Right lobe of liver (tissue), 6 donors: ENCODE measurements around the gene DACH1. TPM values are rescaled to one million over a fixed set of nuclear protein-coding genes. Genes with fewer than 3 reads are reported as not detected.

Experiments
- ATAC-seq, 4 donors: fragments of 200-7000 bp; cut with Tn5 transposase; one replicate each; pipeline ENCODE4 v1.9.1; 2020; ENCODE audit warnings: mild to moderate bottlenecking in 4 of 4, moderate library complexity in 4 of 4
- DNase-seq, 3 donors: peaks; one replicate each; pipeline ENCODE4 v3.0.0-alpha.2; 2020
- H3K27ac ChIP-seq, 3 donors: fragments of 200-600 bp; one replicate each; pipeline ENCODE4 v1.8.0; 2022
- H3K27me3 ChIP-seq, 2 donors: fragments of 200-600 bp; one replicate each; pipeline ENCODE4 v1.8.0; 2022
- H3K36me3 ChIP-seq, 4 donors: fragments of 200-600 bp; sonication (generic) in 1 of 4; one replicate each; pipeline versions ENCODE4 v1.5.1 to v1.8.0; 2017 to 2022; ENCODE audit warnings: control low read depth in 1 of 4
- H3K4me1 ChIP-seq, 4 donors: fragments of 200-600 bp; sonication (generic) in 1 of 4; one replicate each; pipeline versions ENCODE4 v1.5.1 to v1.8.0; 2017 to 2022; ENCODE audit warnings: control low read depth in 1 of 4
- H3K4me3 ChIP-seq, 3 donors: fragments of 200-600 bp; one replicate each; pipeline ENCODE4 v1.8.0; 2022
- H3K9me3 ChIP-seq, 4 donors: fragments of 200-600 bp; sonication (generic) in 1 of 4; one replicate each; pipeline versions ENCODE4 v1.5.1 to v1.8.0; 2017 to 2022; ENCODE audit warnings: control low read depth in 1 of 4
- POLR2A ChIP-seq: fragments of 450-650 bp; IDR thresholded peaks from one replicate; pipeline ENCODE4 v1.6.1; 2017; ENCODE audit warnings: antibody characterized with exemption, mild to moderate bottlenecking
- WGBS: methylation state at CpG from one replicate; pipeline ENCODE4 v1.1.6; 2018; ENCODE audit warnings: low coverage, low lambda C conversion rate; ENCODE audit not compliant: insufficient coverage; ENCODE audit errors: missing lambda C conversion rate; 5-methylcytosine and 5-hydroxymethylcytosine counted together
- intact Hi-C, 2 donors: fragments of 100-400 bp; cut with DNase I; formaldehyde crosslinking; loops; one replicate each; pipeline versions ENCODE4 v1.11.2 to v1.14.1; 2022
- total RNA-seq, 6 experiments: library from RNA; depleted of rRNA in 2 of 6; stranded (reverse); fragments of >200 nt in 2 of 6; fragmentation: NEBNext Ultra II Directional in 3 of 6; extraction: Animal tissue kit (Norgen Biotek cat#: 25700) in 3 of 6; gene quantifications; one replicate each; pipeline versions ENCODE4 v1.1.0 to v1.2.4, GENCODE V29; 2016 to 2023
- TF ChIP-seq, protein P1 (sequence below), 4 donors: fragments of 200-600 bp in 3 of 4; fragments of 450-650 bp in 1 of 4; IDR thresholded peaks; one replicate each; pipeline versions ENCODE4 v1.5.1 to v1.8.0; 2016 to 2022; ENCODE audit warnings: antibody characterized with exemption in 4 of 4, mild to moderate bottlenecking in 2 of 4
- donor health status: DM: no; HTN: yes; CAD: no.
- donor health status: DM: no; HTN: no; CAD: no.
- donor health status: DM: no; HTN: no; CAD: no.
- donor health status: DM: no; HTN: yes; CAD: no.
- donor health status: DM: no; HTN: yes; CAD: no.

The DACH1 gene
- total RNA-seq, 6 experiments from 2014 or later: 0.80 to 1.5 (median 0.94) TPM

DNA sequence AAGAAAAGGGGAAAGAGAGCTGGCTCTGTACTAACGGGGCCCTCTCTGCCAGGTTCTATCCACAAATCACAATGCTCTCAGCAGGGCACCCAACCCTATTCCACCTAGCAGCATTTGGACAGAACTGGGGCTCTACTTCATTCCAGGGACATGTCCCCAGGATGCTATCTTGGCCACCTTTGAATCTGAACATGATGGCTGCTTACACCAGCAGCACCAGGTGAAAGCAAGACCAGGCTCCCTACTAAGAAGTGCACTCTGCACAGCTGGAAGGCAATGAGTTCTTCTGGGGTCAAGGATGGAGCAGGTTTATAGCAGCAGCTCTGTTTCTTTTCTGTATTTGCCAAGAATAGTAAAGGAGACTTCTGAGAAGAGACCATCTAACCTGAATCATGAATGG is 222.4 kb downstream of the DACH1 start:
- Histone ChIP-seq H3K4me1 (no peaks in the 10 kb centered on the region), H3K4me3 (no peak overlapping the region), H3K9me3 (no peaks in the 10 kb centered on the region), H3K27ac (no peak overlapping the region), H3K36me3 (no peaks in the 10 kb centered on the region), H3K27me3 (no peaks in the 10 kb centered on the region)
- ATAC-seq (no peak), DNase-seq (no peak)
- intact Hi-C loops: no loop called here
- TF ChIP-seq POLR2A: no peak
- TF ChIP-seq, protein P1, sequence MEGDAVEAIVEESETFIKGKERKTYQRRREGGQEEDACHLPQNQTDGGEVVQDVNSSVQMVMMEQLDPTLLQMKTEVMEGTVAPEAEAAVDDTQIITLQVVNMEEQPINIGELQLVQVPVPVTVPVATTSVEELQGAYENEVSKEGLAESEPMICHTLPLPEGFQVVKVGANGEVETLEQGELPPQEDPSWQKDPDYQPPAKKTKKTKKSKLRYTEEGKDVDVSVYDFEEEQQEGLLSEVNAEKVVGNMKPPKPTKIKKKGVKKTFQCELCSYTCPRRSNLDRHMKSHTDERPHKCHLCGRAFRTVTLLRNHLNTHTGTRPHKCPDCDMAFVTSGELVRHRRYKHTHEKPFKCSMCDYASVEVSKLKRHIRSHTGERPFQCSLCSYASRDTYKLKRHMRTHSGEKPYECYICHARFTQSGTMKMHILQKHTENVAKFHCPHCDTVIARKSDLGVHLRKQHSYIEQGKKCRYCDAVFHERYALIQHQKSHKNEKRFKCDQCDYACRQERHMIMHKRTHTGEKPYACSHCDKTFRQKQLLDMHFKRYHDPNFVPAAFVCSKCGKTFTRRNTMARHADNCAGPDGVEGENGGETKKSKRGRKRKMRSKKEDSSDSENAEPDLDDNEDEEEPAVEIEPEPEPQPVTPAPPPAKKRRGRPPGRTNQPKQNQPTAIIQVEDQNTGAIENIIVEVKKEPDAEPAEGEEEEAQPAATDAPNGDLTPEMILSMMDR (IDR thresholded peaks at IDR 0.05): no peak
- WGBS: 25% methylated on average over 1 of the region's 1 CpG

DNA sequence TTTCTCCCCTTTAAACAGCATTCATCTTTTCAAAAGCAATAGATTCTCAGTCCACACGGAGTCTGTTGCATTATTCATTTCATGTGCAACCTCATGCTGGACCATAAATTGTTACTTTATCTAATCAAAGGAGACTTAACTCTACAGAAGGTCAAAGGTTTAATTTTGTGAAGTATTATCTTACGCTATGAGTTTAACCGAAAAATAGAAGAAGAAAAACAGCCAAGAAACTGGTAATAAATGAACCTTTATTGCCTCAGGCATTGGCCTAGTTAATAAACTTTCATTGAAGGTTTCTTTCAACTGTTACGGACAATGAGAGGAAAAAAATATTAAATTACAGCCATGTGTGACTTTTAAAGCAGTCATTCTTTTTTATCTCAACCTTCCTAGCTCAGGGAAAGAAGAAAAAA is 223.6 kb downstream of the DACH1 start:
- no peak for ATAC-seq
- Histone ChIP-seq H3K36me3 (no peaks in the 10 kb centered on the region), H3K9me3 (no peaks in the 10 kb centered on the region), H3K4me3 (no peak overlapping the region), H3K4me1 (no peaks in the 10 kb centered on the region), H3K27me3 (no peaks in the 10 kb centered on the region), H3K27ac (no peak overlapping the region)
- DNase-seq: no peak
- TF ChIP-seq, protein P1 (IDR thresholded peaks at IDR 0.05): no peak
- TF ChIP-seq POLR2A: no peak
- WGBS: 59% methylated on average over 4 of the region's 4 CpGs
- intact Hi-C loops: no loop called here

DNA sequence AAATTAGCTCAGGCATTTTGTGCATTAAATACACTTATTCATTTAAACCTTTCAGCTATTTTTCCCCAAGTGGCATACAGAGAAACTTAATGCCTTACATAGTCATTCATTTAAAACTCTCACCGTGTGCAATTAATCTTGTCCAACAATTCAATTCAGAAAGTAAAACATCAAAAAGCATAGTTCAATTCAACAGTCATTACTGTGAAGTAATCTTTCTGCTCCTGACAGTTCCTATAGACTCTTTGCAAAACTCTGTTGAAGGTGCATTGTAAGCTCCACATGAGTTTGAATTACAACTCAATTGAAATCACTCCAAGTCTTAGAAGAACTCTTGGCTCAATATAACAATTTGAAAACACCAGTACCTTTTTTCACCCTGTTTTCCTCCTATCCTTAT is 228.3 kb downstream of the DACH1 start:
- 65% methylated on average over 1 of the region's 1 CpG for WGBS
- intact Hi-C loops: no loop called here
- no peaks in the 10 kb centered on the region for H3K9me3 ChIP-seq
- no peak overlapping the region for H3K4me3 ChIP-seq
- H3K36me3 ChIP-seq: no peaks in the 10 kb centered on the region
- no peak for DNase-seq
- TF ChIP-seq, protein P1 (IDR thresholded peaks at IDR 0.05): no peak
- TF ChIP-seq POLR2A: no peak
- no peak overlapping the region for H3K27ac ChIP-seq
- no peak for ATAC-seq
- no peaks in the 10 kb centered on the region for H3K4me1 ChIP-seq
- no peaks in the 10 kb centered on the region for H3K27me3 ChIP-seq

DNA sequence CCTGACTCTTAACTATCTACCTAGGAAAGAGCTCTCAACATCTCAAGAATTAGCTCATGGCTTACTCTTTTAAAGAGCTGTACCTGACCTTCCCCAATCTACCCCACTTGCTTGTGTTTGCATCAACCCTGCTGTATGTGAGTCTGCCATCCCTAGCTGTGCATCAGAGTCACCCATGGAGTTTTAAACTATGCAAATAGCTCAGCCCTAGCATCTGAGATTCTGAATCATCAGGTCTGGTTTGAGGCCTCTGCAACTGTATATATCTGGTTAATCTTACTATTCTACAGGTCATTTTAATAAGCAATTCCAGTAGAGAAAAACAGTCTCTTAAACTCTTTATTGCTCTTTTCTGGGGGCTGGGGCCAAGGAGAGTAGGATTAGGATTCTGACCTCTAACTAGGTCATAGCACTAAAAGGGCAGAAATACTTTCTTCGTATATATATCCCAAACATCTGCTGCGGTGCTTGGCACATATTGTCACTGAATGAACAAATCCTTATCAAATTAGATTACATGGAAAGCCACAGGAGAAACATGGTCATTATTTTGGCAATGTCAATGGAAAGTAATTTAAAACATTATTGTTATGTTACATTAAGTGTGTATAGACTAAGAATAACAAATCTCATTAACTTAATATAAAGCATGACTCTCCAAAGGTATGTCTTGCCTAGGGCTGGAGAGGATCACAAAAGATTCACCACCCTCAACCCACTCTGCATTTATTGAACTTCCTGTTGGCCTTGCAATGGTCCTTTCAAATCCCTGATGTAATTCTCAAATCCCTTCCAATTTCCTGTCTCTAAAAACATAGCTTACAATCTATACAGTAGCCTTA is 232.2 kb downstream of the DACH1 start:
- Histone ChIP-seq H3K4me1 (no peaks in the 10 kb centered on the region), H3K27ac (no peak overlapping the region), H3K9me3 (no peaks in the 10 kb centered on the region), H3K36me3 (no peaks in the 10 kb centered on the region), H3K27me3 (no peaks in the 10 kb centered on the region), H3K4me3 (no peak overlapping the region)
- no peak for DNase-seq
- ATAC-seq: no peak
- 60% methylated on average over 2 of the region's 2 CpGs for WGBS
- TF ChIP-seq POLR2A: no peak
- TF ChIP-seq, protein P1 (IDR thresholded peaks at IDR 0.05): no peak
- intact Hi-C loops: no loop called here
